SK-N-MC (cell line): ENCODE measurements around the gene TTC32.

Source experiments
- DNase-seq: peaks from one replicate; pipeline ENCODE4 v3.0.0-alpha.2; 2011; ENCODE audit warnings: low read depth, low spot score
- H3K27ac ChIP-seq: fragments of 200-600 bp; sonication (generic); 2 replicates; pipeline ENCODE4 v1.5.1; 2016; ENCODE audit warnings: mixed run types
- H3K36me3 ChIP-seq: fragments of 200-600 bp; sonication (generic); 2 replicates; pipeline ENCODE4 v1.6.1; 2017; ENCODE audit warnings: antibody characterized with exemption, low read length, mixed read lengths; ENCODE audit not compliant: insufficient read depth
- H3K4me3 ChIP-seq: fragments of 200-600 bp; sonication (generic); 2 replicates; pipeline ENCODE4 v1.5.1; 2016
- H3K9ac ChIP-seq: fragments of 200-600 bp; sonication (generic); 2 replicates; pipeline ENCODE4 v1.8.0; 2017; ENCODE audit warnings: mixed run types, mixed read lengths; ENCODE audit not compliant: insufficient read length
- H3K9me3 ChIP-seq: fragments of 200-600 bp; sonication (generic); 2 replicates; pipeline ENCODE4 v1.6.1; 2017; ENCODE audit warnings: low read depth, mild to moderate bottlenecking, antibody characterized with exemption, low read length, moderate library complexity, mixed read lengths
- EZH2 ChIP-seq: fragments of 200-600 bp; sonication (generic); IDR thresholded peaks from one replicate; pipeline ENCODE4 v1.6.1; 2017; ENCODE audit warnings: antibody characterized with exemption
- FOXP2 ChIP-seq: optimal IDR thresholded peaks from 2 replicates; pipeline ENCODE3; 2011; ENCODE audit warnings: mild to moderate bottlenecking, moderate library complexity; ENCODE audit not compliant: insufficient read depth; ENCODE audit errors: extremely low read length, control extremely low read depth
- POLR2AphosphoS5 ChIP-seq: IDR thresholded peaks from 2 replicates; pipeline ENCODE4 v1.6.1; 2012; ENCODE audit warnings: mild to moderate bottlenecking, low read depth, low read length, borderline replicate concordance

Gene TTC32

GRCh38 chr2:19911808-19912509 lies 10.2 kb upstream of the TTC32 start:
- no peak overlapping the region for H3K9ac ChIP-seq
- no peak for DNase-seq
- H3K27ac ChIP-seq = no peak overlapping the region
- peaks cover 17% of the 10 kb centered on the region for H3K36me3 ChIP-seq
- no peak overlapping the region for H3K4me3 ChIP-seq
- H3K9me3 ChIP-seq = no peaks in the 10 kb centered on the region
- TF ChIP-seq FOXP2 (no peak), POLR2AphosphoS5 (no peak), EZH2 (no peak)

GRCh38 chr2:19902216-19902740 lies 495 bp upstream of the TTC32 start:
- peak overlapping the region; percentile 91 for H3K9ac ChIP-seq
- H3K36me3 ChIP-seq = no peaks in the 10 kb centered on the region
- no peak for DNase-seq
- no peaks in the 10 kb centered on the region for H3K9me3 ChIP-seq
- peak overlapping the region; percentile 91 for H3K4me3 ChIP-seq
- H3K27ac ChIP-seq = peak overlapping the region; percentile 91
- TF ChIP-seq FOXP2 (no peak), POLR2AphosphoS5 (no peak), EZH2 (no peak)

DNA sequence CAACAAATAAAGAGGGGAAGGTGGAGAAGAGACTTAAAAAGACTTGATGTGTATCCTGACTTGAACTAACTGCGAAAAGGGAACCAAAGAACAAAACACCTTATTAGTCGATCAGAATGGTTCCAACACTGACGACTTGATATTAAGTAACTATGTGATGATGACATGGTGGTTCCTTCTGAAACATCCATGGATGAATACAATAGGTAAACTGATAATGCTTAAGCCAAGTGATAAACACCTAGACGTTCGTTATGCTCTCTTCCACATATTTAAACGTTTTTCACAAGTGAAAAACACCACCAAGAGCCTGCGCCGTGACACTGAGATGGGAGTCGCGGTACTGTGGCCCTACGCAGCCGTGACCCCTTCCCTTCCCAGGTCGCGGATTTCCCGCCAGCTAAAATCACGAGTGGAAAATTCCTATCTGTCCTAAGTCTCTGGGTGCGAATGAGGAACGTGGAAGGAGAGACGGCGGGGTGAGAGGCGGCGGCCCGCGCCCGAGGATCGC lies 797 bp downstream of the TTC32 start:
- Histone ChIP-seq H3K9me3 (no peaks in the 10 kb centered on the region), H3K9ac (peak overlapping the region; percentile 91), H3K27ac (peak overlapping the region; percentile 91; the same call in 1 of the 2 replicates), H3K36me3 (no peaks in the 10 kb centered on the region), H3K4me3 (peak overlapping the region; percentile 91)
- no peak for DNase-seq
- TF ChIP-seq FOXP2 (no peak), EZH2 (no peak), POLR2AphosphoS5 (no peak)

- TF ChIP-seq EZH2 (no peak), POLR2AphosphoS5 (no peak), FOXP2 (no peak)
- H3K27ac ChIP-seq = no peak overlapping the region
- no peaks in the 10 kb centered on the region for H3K36me3 ChIP-seq
- H3K9ac ChIP-seq = peak overlapping the region; percentile 91
- no peaks in the 10 kb centered on the region for H3K9me3 ChIP-seq
- DNase-seq = no peak
- peak overlapping the region; percentile 91 for H3K4me3 ChIP-seq
Measured at GRCh38 chr2:19899985-19900930, 1.5 kb downstream of the TTC32 start.

GRCh38 chr2:19898592-19899329 lies 3.0 kb downstream of the TTC32 start:
- Histone ChIP-seq H3K36me3 (no peaks in the 10 kb centered on the region), H3K9me3 (no peaks in the 10 kb centered on the region), H3K4me3 (peak overlapping the region; percentile 45), H3K9ac (peak overlapping the region; percentile 43), H3K27ac (no peak overlapping the region)
- TF ChIP-seq POLR2AphosphoS5 (no peak), EZH2 (no peak), FOXP2 (no peak)
- DNase-seq = no peak

GRCh38 chr2:19897623-19898245 lies 4.0 kb downstream of the TTC32 start:
- H3K27ac ChIP-seq = peak overlapping the region; percentile 27; the same call in 1 of the 2 replicates
- H3K9me3 ChIP-seq = no peaks in the 10 kb centered on the region
- peak overlapping the region; percentile 45 for H3K4me3 ChIP-seq
- DNase-seq = no peak
- TF ChIP-seq POLR2AphosphoS5 = no peak
- TF ChIP-seq FOXP2 = no peak
- no peak for TF ChIP-seq EZH2
- H3K9ac ChIP-seq = peak overlapping the region; percentile 43
- H3K36me3 ChIP-seq = no peaks in the 10 kb centered on the region

- H3K4me3 ChIP-seq = no peak overlapping the region
- no peak overlapping the region for H3K27ac ChIP-seq
- H3K9me3 ChIP-seq = no peaks in the 10 kb centered on the region
- no peaks in the 10 kb centered on the region for H3K36me3 ChIP-seq
- no peak for DNase-seq
- H3K9ac ChIP-seq = peak overlapping the region; percentile 29
- TF ChIP-seq EZH2 = no peak
- TF ChIP-seq POLR2AphosphoS5 = no peak
- TF ChIP-seq FOXP2 = no peak
Measured at GRCh38 chr2:19895535-19895934, 6.2 kb downstream of the TTC32 start.
